PC-3 (cell line): Measurements from ENCODE around the gene SIL1. TPM values are rescaled to one million over a fixed set of nuclear protein-coding genes. Genes with fewer than 3 reads are reported as not detected.
"Not testable (repeated sequence)": the region's sequence is repeated elsewhere in the genome, so short reads cannot be mapped to it uniquely, and the experiment has no call there.

Experiments
- ATAC-seq: fragments of 200-7000 bp; cut with Tn5 transposase; 2 replicates; pipeline ENCODE4 v1.9.1; 2020; ENCODE audit warnings: mild to moderate bottlenecking, moderate library complexity
- BruUV-seq: library from RNA; stranded (reverse); fragments of 400-500 nt; replicated peaks from 2 replicates; lab custom pipeline; 2021; lab: Mats Ljungman, UMichigan
- CTCF ChIA-PET: fragments of 300-600 bp; sonication (Branson Sonifier 250); formaldehyde crosslinking; loops from one replicate; lab custom pipeline; 2022; ENCODE audit warnings: antibody characterized with exemption; lab: Charles Lee
- POLR2A ChIA-PET: fragments of 300-600 bp; sonication (Branson Sonifier 250); formaldehyde crosslinking; loops from one replicate; lab custom pipeline; 2022; ENCODE audit warnings: antibody characterized with exemption; ENCODE audit not compliant: unreplicated experiment; lab: Charles Lee
- DNase-seq: peaks from one replicate; pipeline ENCODE4 v3.0.0-alpha.2; 2015
- H2AFZ ChIP-seq: fragments of 300-600 bp; sonication (generic); 2 replicates; pipeline ENCODE4 v1.6.0; 2016; ENCODE audit warnings: antibody characterized with exemption, low read length
- H3F3A ChIP-seq: fragments of 300-600 bp; sonication (generic); one replicate; pipeline ENCODE4 v1.6.0; 2017; ENCODE audit warnings: antibody characterized with exemption, low read length, control low read depth, mild to moderate bottlenecking; ENCODE audit not compliant: unreplicated experiment
- H3K27ac ChIP-seq: fragments of 300-600 bp; sonication (generic); 2 replicates; pipeline ENCODE4 v1.5.1; 2016; ENCODE audit warnings: mild to moderate bottlenecking, low read length
- H3K27me3 ChIP-seq: fragments of 300-600 bp; sonication (generic); 2 replicates; pipeline ENCODE4 v1.6.1; 2016; ENCODE audit warnings: low read length, mixed read lengths
- H3K36me3 ChIP-seq: fragments of 300-600 bp; sonication (generic); 2 replicates; pipeline ENCODE4 v1.6.1; 2016; ENCODE audit warnings: low read depth, mixed run types, low read length, mixed read lengths
- H3K4me1 ChIP-seq: fragments of 300-600 bp; sonication (generic); 2 replicates; pipeline ENCODE4 v1.5.1; 2016; ENCODE audit warnings: low read length; ENCODE audit not compliant: insufficient read depth
- H3K4me2 ChIP-seq: fragments of 300-600 bp; sonication (generic); 2 replicates; pipeline ENCODE4 v1.6.0; 2016; ENCODE audit warnings: low read length
- H3K4me3 ChIP-seq: fragments of 300-600 bp; sonication (generic); 2 replicates; pipeline ENCODE4 v1.5.1; 2016; ENCODE audit warnings: mild to moderate bottlenecking, low read length, mixed read lengths
- H3K79me2 ChIP-seq: fragments of 300-600 bp; sonication (generic); 2 replicates; pipeline ENCODE4 v1.6.1; 2017; ENCODE audit warnings: low read length, mixed read lengths
- H3K9ac ChIP-seq: fragments of 300-600 bp; sonication (generic); 2 replicates; pipeline ENCODE4 v1.6.0; 2016; ENCODE audit warnings: mild to moderate bottlenecking, low read length
- H3K9me2 ChIP-seq: fragments of 300-600 bp; sonication (generic); replicated peaks from 2 replicates; pipeline ENCODE4 v1.6.1; 2016; ENCODE audit warnings: mixed run types, low read length, mixed read lengths
- H3K9me3 ChIP-seq: fragments of 300-600 bp; sonication (generic); 2 replicates; pipeline ENCODE4 v1.6.1; 2016; ENCODE audit warnings: low read length, mixed read lengths
- H4K20me1 ChIP-seq: fragments of 300-600 bp; sonication (generic); 2 replicates; pipeline ENCODE4 v1.6.1; 2016; ENCODE audit warnings: low read length, mixed read lengths
- EZH2 ChIP-seq: fragments of 300-600 bp; sonication (generic); IDR thresholded peaks from one replicate; pipeline ENCODE4 v1.6.1; 2017; ENCODE audit warnings: antibody characterized with exemption, mild to moderate bottlenecking, low read length; ENCODE audit not compliant: unreplicated experiment
- EZH2phosphoT487 ChIP-seq: fragments of 300-600 bp; sonication (generic); IDR thresholded peaks from 2 replicates; pipeline ENCODE4 v1.6.1; 2018; ENCODE audit warnings: mild to moderate bottlenecking, antibody characterized with exemption, low read length, borderline replicate concordance
- intact Hi-C: fragments of 100-400 bp; cut with micrococcal nuclease; formaldehyde crosslinking; loops from 2 replicates; pipeline ENCODE4 v1.9.0; 2023
- total RNA-seq: library from RNA; depleted of rRNA; stranded (reverse); fragments of >200 nt; gene quantifications from 2 replicates; pipeline ENCODE4 v1.2.3, GENCODE V29; 2014
- TF ChIP-seq, protein P1 (sequence below): fragments of 300-600 bp; sonication (generic); conservative IDR thresholded peaks from 2 replicates; pipeline ENCODE4 v1.5.1; 2017; ENCODE audit warnings: antibody characterized with exemption, low read depth, mild to moderate bottlenecking, low read length

SIL1 gene
- total RNA-seq, 1 experiment from 2014 or later, result 7.9 TPM

- no peak overlapping the region for H3K4me2 ChIP-seq
- no peak overlapping the region for H3K9ac ChIP-seq
- ChIA-PET CTCF (no interaction called here), POLR2A (no interaction called here)
- no peak for TF ChIP-seq EZH2
- TF ChIP-seq, protein P1, sequence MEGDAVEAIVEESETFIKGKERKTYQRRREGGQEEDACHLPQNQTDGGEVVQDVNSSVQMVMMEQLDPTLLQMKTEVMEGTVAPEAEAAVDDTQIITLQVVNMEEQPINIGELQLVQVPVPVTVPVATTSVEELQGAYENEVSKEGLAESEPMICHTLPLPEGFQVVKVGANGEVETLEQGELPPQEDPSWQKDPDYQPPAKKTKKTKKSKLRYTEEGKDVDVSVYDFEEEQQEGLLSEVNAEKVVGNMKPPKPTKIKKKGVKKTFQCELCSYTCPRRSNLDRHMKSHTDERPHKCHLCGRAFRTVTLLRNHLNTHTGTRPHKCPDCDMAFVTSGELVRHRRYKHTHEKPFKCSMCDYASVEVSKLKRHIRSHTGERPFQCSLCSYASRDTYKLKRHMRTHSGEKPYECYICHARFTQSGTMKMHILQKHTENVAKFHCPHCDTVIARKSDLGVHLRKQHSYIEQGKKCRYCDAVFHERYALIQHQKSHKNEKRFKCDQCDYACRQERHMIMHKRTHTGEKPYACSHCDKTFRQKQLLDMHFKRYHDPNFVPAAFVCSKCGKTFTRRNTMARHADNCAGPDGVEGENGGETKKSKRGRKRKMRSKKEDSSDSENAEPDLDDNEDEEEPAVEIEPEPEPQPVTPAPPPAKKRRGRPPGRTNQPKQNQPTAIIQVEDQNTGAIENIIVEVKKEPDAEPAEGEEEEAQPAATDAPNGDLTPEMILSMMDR, result no peak
- no peak for TF ChIP-seq EZH2phosphoT487
- no TSS peak for BruUV-seq
- H2AFZ ChIP-seq, result no peak overlapping the region
- no peak overlapping the region for H3K4me3 ChIP-seq
- no peaks in the 10 kb centered on the region for H3F3A ChIP-seq
- H3K9me2 ChIP-seq, result no peaks in the 10 kb centered on the region
- no peaks in the 10 kb centered on the region for H3K9me3 ChIP-seq
- no peaks in the 10 kb centered on the region for H3K36me3 ChIP-seq
- no peak for ATAC-seq
- no peak for DNase-seq
- intact Hi-C loops, result no loop called here
- no peak overlapping the region for H3K27ac ChIP-seq
- H3K4me1 ChIP-seq, result no peaks in the 10 kb centered on the region
- no peaks in the 10 kb centered on the region for H4K20me1 ChIP-seq
- H3K79me2 ChIP-seq, result no peaks in the 10 kb centered on the region
- H3K27me3 ChIP-seq, result no peaks in the 10 kb centered on the region
Observed at GRCh38 chr5:139223481-139223880, 25.3 kb upstream of the SIL1 start.

- Histone ChIP-seq H3K9me2 (no peaks in the 10 kb centered on the region), H3K9ac (no peak overlapping the region), H3K27ac (no peak overlapping the region), H3K4me1 (no peaks in the 10 kb centered on the region), H3K79me2 (no peaks in the 10 kb centered on the region), H2AFZ (no peak overlapping the region), H3K36me3 (no peaks in the 10 kb centered on the region), H4K20me1 (no peaks in the 10 kb centered on the region), H3K4me2 (no peak overlapping the region), H3K9me3 (no peaks in the 10 kb centered on the region), H3F3A (no peaks in the 10 kb centered on the region), H3K27me3 (no peaks in the 10 kb centered on the region), H3K4me3 (no peak overlapping the region)
- POLR2A ChIA-PET, result no interaction called here
- ATAC-seq (no peak), DNase-seq (no peak)
- intact Hi-C loops, result no loop called here
- no TSS peak for BruUV-seq
- TF ChIP-seq EZH2phosphoT487 (no peak), EZH2 (no peak)
- TF ChIP-seq, protein P1, result no peak
- CTCF ChIA-PET, result interaction anchor here (0.6 kb wide), 1 partner anchor 24 kb away, joined by 4 read pairs; no protein-coding TSS in a partner anchor
Observed at GRCh38 chr5:139222346-139222745, 24.2 kb upstream of the SIL1 start.

- H3K27me3 ChIP-seq, H3K9ac ChIP-seq, H3K4me3 ChIP-seq, H3K4me2 ChIP-seq, BruUV-seq, H3K4me1 ChIP-seq, H3K79me2 ChIP-seq, intact Hi-C loops, H3K9me3 ChIP-seq, H2AFZ ChIP-seq, H3K36me3 ChIP-seq, POLR2A ChIA-PET, H3F3A ChIP-seq, H3K9me2 ChIP-seq, H4K20me1 ChIP-seq, H3K27ac ChIP-seq, ATAC-seq, DNase-seq: not testable (repeated sequence)
- CTCF ChIA-PET, result interaction anchor here (0.7 kb wide), 1 partner anchor 9 kb away, joined by 3 read pairs; no protein-coding TSS in a partner anchor
Observed at GRCh38 chr5:139218038-139218437, 19.9 kb upstream of the SIL1 start.
